GM10266 (cell line): ENCODE data around the gene SUPT3H.

Experiments used
- DNase-seq: peaks from one replicate; pipeline ENCODE4 v3.0.0; 2012; ENCODE audit errors: extremely low spot score
- CTCF ChIP-seq: IDR thresholded peaks from 2 replicates; pipeline ENCODE4 v1.5.1; 2012; ENCODE audit warnings: mild to moderate bottlenecking, low read depth; ENCODE audit not compliant: control insufficient read depth, insufficient read depth; ENCODE audit errors: missing control alignments

The SUPT3H gene

DNA sequence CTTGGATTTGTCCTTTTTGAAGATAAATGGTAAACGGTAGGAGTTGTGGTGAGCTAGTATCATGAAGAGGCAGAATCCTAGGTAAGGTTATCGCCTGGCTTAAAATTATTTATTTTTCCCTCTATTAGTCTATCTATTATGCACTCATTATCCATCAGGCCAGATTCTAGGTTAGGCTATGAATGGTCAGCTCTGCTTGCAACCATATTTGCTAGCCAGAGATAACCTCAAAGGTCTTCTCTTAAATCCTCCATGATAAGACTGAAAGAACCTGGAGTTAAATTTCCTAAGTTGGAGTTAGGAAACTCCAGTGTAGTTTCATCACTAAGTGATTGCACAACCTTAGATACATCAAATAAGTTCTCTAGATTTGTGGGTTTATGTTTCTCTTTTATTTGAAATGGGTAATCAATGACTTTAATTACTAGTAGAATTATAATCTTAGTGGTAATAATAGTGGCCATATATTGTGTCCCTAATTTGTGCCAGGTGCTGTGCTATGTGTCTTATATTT is 351.7 kb downstream of the SUPT3H start:
- DNase-seq: no peak
- no peak for TF ChIP-seq CTCF

- no peak for TF ChIP-seq CTCF
- no peak for DNase-seq
Measured at GRCh38 chr6:45024610-45025009, 353.1 kb downstream of the SUPT3H start.

GRCh38 chr6:45021676-45022075 is 356.1 kb downstream of the SUPT3H start:
- TF ChIP-seq CTCF: no peak
- DNase-seq: no peak

DNA sequence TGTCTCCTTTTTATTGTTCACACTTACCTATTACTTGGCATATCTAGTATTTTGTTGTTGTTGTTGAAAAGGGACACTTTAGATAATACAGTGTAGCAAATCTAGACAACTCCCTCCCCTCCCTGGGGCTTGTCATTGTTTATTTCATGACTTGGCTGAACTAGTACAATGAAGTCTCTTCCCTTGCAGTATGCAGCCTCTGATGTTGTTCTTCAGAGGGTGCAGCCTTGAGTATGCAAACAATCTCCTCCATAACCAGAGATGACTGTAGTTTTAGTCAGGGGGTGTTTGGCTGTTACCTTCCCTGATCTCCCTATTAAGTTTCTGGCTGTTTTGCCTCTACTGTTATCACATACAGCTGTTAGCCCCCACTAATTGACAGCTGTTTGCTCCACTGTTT is 365.0 kb downstream of the SUPT3H start:
- no peak for DNase-seq
- TF ChIP-seq CTCF: no peak

DNA sequence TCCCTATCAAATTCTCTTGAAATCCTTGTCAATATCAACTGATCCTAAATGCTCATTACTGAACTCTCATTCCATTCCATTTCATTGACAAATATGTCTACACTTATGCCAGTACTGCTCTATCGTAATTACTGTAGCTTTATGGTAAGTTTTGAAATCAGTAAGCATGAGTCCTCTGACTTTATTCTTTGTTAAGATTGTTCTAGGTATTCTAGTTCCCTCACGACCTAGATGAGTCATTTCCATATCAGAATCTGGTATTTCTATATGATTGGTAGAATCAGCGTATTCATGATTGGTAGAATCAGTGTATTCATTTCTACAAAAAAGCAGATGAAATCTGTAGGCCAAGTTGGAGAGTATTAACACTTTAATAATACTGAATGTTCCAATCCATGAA is 368.2 kb downstream of the SUPT3H start:
- TF ChIP-seq CTCF: no peak
- no peak for DNase-seq

- DNase-seq: no peak
- TF ChIP-seq CTCF: no peak
Measured at GRCh38 chr6:45006893-45007292, 370.8 kb downstream of the SUPT3H start.

GRCh38 chr6:45003961-45004360 is 373.8 kb downstream of the SUPT3H start:
- DNase-seq: no peak
- no peak for TF ChIP-seq CTCF
